CD4-positive, alpha-beta T cell treated with Interleukin-4 for 1 hour (primary cell): ENCODE measurements around the gene SORCS2.
"Not testable (repeated sequence)": the region's sequence is repeated elsewhere in the genome, so short reads cannot be mapped to it uniquely, and the experiment has no call there.

ENCODE experiments used
- DNase-seq, 2 donors: peaks; one replicate each; pipeline ENCODE4 v3.0.0-alpha.2; 2020 to 2022

Gene SORCS2

DNA sequence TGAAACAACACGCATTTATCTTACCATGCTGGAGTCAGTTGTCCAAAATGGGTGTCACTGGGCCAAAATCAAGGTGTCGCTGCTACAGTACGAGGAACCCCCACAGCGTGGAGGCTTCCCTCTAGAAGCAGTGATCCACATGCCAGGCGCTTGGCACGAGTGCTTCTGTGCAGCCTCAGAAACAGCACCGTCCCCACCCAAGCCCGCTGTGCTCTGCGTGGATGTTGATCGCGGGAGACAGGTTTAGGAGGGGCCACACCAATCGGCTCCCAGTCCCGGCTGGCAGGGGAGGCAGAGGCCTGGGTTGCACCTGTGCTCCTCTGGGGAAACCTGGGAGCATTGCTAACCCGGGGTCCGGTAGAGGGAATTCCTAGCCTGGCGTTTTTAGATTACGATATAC, 407.9 kb downstream of the SORCS2 start:
- DNase-seq = no peak

DNA sequence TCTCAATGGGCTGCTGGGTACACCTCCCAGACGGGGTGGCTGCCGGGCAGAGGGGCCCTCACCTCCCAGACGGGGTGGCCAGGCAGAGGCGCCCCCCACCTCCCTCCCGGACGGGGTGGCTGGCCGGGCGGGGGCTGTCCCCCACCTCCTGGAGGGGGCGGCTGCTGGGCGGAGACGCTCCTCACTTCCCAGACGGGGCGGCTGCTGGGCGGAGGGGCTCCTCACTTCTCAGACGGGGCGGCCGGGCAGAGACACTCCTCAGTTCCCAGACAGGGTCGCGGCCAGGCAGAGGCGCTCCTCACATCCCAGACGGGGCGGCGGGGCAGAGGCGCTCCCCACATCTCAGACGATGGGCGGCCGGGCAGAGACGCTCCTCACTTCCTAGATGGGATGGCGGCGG, 409.8 kb downstream of the SORCS2 start:
- DNase-seq = not testable (repeated sequence)

DNA sequence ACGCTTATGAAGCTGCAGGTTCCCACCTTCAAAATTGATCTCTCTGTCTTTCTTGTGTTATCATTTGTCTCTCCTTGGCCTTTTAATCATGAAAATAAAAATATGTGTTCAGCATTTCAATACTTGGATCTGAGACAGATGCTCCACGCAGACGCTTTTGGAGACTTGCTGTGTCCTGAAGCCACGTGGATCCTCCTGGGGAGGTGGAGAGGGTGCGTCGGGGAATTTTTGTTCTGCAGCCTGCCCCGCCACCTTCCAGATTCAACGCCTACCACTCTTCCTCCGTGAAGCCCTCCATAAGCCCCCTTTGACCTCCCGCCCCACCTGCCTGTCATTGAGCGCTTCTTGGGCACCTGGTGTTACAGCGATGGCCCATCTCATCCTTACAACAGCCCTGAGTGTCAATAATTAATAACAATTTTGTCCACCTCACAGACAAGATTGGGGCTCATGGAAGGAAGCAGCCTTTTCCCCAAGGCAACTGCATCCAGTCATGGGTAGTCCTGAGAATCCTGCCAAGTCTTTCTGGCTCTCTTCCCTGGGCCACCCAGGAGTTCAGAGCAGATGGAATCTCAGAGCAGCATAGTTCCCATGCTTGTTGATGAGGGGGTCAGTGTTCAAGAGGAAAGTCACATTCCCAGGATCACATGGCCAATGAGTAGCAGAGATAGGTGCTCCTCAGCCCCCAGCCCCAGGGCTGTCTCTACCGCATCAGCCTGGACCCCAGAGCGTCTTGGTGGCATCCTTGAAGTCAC, 415.0 kb downstream of the SORCS2 start:
- no peak for DNase-seq

DNA sequence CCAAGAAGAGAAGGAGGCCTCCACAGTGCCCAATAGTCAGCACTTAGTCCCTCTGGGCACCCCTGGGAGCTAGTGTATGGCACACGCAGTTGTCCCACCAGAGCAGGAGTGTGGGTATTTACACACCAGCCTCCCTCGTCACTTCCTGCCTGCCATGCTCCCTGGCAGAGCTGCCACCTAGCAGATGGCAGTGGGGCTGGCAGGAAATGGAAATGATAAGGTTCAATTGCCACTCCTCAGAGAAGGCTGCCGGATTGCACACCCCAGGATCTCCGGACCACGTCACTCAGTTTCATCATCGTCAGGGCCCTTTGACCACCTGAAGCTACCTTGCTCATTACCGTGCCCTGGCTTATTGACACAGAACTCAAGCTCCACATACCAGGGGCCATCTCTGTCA, 415.7 kb downstream of the SORCS2 start:
- no peak for DNase-seq

DNA sequence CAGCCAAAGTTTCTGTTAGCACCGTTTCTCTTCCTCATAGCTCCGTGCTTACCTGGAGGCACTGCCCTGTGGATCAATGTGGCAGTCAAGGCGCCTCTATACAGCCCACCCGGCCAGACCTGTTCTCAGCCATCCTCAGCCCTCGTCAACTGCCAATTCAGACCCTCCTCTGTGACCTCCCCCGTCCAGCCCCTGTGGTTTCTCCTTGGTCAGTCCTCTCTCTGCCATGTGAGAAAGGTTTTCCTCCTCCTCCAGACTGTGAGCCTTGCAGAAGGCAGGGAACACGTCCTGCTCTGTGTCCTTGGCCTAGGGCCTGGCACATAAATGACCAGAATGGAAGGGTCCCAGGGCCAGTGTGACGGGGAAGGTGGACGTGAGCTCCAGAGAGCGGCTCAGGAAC, 417.0 kb downstream of the SORCS2 start:
- DNase-seq = no peak

DNA sequence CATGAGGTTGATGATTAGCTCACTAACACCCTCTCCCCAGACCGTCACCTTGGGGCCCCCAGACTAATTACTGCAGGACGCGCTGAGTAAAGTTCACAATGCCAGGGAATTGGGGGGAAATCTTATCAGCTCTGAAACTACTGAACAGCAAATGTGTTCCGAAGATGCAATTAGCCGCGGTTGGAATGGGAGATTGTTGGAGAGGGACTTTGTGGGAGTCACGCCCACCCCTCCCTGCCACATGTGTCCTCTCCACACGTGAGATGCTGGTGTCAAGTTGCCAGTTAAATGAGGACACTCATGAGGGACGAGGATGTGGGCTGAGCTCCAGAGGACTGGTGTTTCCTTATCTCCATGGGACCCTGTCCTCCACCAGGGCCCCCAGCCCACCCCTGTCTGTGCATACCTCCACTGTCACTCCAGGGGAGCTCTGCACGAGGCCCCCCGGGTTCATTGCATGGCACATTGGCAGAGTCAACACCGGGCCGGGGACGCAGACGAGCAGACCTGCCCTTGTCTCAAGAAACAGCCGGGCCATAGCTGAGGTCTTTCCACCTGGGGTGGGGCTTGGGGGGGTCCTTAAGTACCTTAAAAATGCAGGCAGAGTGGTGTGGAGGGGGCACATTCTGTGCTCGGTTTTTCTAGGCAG, 417.8 kb downstream of the SORCS2 start:
- no peak for DNase-seq

DNA sequence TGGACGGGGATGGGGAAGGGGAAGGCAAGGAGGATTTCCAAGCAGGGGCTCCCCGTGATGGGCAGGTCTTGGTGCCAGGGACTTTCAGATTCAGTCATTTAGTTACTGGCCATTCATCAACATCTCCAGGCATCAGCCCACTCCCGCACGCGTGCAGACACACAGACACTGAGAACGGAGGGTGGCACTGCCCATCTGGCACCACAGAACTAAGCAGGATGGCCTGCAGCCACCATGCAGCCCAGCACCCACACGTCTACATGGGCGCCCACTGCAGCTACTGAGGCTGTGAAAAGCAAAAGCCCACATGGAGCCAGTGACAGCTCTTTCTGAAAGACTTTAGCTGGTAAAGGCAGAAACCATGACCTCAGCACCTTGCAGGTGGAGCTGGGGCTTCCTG, 418.5 kb downstream of the SORCS2 start:
- DNase-seq = no peak

DNA sequence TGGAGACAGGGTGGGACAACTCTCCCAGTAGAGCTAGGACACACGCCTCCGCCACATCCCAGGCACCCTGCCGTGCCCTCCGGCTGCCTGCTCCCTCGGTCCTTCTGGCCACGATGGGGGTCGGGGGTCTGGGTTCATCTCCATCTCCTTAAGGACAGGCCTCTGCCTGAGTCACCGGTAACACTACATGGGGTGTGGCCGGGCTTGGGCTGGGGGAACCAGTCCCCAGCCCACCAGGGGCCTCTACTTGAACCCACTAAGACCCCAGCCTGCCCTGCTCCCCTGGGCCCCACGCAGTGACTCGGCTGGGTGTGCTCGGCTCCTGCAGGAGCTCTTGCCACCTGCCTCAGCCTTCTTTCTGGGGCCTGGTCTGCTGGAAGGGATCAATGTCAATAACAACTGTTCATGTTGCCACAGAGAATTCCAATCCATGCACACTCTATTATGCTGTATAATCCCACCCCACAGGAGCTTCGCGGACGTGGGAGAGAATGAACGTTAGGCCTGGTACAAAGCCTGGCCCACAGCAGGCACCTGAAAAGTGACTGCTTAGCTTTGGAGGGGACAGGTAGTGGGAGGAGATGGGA, 420.1 kb downstream of the SORCS2 start:
- DNase-seq = no peak

DNA sequence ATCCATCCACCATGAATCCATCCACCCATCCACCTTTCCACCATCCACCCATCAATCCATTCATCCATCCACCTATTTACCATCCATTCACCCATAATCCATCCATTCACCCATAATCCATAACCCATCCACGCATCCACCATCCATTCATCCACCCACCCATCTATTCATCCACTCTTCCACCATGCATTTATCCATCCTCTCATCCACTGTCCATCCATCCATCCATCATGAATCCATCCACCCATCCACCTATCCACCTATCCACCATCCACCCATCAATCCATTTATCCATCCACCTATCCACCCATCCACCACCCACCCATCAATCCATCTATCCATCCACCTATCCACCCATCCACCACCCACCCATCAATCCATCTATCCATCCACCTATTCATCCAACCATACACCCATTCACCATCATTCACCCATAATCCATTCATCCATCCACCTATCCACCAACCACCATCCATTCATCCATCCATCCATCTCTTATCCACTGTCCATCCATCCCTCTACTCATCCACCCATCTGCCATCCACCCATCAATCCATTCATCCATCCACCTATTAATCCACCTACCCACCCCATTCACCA, 422.1 kb downstream of the SORCS2 start:
- no peak for DNase-seq

DNA sequence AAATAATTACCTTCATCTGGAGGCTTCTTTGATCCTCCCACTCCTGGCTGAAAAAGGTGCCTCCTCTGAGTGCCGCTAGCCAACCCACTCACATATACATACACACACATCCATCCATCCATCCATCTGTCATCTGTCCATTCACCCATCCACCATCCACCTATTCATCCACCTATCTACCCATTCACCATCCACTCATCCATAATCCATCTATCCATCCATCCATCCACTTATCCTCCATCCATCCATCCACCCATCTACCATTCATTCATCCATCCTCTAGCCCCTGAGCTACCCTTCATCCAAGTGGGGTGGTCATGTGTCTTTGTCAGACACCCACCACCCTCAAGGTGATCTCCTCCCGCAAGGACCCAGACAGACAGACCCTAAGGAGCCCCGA, 423.9 kb downstream of the SORCS2 start:
- no peak for DNase-seq

DNA sequence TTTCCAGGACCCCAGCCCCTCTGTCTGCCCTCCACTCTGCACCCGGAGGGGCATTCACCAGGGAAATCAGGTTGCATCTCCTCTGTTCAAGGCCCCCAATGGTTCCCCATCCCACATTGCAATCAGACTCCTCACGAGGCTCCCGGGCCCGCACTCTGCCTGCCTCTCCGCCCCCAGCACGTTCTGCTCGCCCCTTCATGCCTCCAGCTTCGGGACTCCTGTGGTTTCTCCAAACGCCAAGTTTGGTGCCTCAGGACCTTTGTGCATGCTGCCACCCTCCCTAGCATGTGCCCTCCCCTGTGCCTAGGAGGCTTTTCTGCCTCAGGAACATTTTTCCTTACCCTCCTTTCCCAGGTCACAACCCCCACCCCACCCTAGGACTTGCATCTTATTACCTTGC, 426.0 kb downstream of the SORCS2 start:
- DNase-seq = no peak

DNA sequence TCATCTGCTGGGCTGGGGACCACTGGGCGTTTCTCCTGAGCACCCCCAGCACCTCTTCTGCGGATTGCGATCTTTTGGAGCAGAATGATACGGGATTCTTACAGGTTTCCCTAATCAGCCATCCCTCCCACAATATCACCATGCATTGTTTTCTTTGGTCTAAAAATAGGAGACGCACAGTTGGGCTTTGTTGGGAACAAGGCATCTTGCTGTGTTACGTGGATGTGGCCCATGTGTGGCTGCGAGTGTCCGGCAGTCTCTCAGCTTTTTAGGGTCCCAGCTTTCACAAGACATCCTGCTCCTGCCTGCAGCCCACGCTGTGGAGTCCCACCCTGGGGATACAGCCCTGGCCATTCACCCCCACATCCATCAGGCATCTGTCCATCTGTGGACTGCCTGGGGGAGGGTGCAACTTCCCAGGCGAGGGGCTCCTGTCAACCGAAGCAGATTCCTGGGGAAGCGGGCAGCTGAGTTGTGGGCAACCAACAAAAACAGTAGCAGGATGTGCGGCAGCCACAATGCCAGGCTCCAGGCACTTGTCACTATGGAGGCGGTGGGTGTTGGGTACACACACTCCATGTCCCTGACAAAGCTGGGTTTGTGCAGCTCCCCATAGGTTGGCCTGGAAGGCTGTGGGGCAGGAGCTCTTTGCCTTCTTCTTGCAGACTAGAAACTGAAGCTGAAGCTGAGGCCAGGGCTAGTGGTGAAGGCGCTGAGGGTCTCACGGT, 427.9 kb downstream of the SORCS2 start:
- no peak for DNase-seq

DNA sequence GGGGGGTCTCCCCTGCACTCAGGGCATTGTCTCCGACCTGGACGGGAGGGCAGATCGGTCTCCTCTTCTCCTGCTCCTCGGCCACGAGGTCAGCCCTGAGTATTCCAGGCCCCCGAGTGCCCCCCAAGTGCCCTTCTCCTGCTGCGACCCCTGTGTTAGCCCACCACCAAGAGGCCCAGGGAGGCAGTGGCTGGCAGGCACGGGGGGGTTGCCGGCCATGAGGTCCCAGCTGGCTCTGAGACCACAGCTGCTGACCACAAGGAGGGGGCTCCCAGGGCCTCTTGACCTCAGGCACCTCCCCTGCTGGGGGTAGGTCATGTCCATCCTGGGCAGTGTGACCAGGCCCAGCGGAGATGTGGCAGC, 428.5 kb downstream of the SORCS2 start:
- DNase-seq = no peak

DNA sequence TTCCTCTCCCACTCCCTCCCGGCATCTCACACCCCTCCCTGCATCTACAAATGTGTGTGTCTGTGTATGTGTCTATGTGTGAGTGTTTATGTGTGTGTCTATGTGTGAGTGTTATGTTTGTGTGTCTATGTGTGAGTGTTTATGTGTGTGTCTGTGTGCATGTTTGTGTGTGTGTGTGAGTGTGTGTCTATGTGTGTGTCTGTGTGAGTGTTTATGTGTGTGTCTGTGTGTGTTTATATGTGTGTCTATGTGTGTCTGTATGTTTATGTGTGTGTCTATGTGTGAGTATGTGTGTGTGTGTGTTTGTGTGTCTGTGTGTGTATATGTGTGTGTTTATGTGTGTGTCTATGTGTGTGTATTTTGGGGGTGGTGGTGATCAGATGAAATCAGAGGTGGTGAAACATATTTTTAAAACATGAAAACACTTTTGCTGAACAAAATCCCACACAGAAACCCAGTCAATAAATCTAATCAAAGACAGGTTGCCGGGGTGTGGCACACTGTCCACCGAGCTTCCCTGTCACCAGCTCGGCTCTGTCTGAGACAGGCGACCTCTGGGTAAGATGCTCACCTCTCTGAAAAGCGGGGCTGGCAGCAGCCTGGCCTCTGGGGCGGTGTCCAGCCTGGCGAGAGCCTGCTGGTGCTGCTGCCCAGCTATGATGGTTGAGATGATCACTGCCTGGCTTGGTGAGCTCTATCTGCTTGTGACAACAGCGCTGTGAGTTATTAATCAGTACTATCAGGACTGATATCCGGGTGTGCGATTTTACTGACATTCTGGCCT, 429.1 kb downstream of the SORCS2 start:
- no peak for DNase-seq

DNA sequence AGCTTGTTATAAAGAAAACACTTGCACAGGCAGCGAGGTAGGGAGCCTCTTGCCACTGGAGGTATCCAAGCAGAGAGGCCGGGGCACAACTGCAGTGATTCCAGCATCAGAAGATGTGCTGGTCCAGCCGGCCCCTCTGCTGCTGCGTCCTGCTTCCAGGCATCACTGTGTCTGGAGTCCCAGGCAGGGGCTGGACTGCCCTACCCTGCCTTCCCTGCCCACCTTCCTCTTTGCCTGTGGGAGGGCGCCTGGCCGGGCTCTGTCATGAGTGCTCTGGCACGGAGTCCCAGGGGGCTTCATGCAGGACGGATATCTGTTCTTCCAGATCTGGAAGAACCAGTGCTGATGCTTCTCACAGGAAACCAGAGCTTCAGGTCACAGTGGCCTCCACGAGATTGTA, 430.0 kb downstream of the SORCS2 start:
- no peak for DNase-seq

DNA sequence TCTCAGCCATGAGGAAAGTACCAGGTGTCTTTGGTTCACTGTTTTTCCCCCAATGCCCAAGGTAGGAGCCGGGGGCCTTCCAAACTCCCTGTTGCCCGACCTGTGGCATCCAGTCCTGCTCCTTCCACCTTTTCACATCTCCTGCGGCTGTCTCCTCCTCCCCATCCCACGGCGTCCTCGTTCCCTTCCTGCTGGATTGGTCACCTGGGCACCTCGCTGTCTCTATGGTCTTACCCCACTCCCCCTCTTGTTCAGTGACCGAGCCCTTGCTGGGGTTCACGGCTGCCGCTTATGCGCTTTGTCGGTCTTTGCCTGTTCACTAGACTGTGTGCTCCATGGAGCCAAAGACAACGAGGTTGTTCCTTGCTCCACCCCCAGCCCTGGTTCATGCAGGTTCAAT, 431.1 kb downstream of the SORCS2 start:
- no peak for DNase-seq

DNA sequence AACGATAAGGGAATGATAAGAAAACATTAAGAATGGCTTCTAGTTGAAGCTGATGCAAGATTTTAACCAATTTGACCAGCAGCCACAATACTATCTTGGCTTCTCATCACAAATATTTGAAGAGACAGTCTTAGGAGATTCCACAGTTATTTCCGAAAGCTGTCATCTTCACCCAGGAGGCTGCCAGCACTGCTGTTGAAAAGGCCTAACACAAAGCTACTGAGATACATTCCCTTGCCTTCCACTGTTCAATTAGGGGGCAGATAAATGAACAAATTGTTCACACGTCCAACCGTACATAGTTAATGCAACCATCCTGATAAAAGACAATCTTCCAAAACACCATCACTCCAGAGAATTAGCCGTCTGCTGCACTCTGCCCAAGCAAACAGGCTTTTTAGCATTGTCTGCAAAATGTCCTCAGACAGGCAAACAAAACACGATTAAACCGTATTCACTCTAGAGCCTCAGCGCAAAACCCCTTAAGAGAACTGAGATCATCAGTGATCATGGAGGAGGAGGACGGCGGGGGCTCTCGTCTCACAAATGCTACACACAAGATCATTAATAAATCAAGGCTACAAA, 432.1 kb downstream of the SORCS2 start:
- DNase-seq = no peak

DNA sequence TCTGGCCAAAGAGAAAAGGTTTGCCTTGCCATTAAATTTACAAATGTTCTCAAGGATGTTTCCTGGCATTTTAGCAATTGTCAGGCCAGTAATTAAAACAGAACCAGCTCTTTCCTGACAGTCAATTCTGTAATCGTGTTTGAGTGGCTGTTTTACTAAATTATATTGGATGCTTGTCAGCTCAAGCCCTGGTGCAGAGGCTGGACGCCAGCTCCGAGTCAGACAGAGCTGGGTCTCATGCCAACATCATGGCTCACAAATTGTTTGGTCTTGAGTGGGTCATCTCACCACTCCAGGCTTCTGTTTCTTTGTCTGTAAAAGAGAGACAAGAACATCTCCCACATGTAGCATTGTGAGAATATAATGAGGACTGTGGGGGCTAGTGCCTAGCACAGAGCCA, 432.7 kb downstream of the SORCS2 start:
- DNase-seq = no peak

DNA sequence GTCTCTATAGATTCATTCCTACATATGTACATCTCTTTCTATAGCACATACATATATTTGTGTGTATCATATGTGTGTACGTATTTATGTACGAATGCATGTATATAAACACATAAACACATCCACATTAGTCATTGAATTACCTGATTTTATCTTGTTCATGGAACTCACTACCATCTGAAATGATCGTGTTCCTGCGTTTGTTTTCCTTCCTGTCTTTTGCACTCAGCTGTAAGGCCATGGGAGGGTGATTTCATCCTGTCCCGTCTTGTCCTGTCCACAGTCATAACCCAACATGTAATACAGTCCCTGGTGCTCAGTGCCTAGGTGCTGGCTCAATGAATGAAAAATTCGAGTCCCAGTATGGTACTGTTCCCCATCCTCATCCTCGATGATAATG, 434.2 kb downstream of the SORCS2 start:
- DNase-seq = no peak

DNA sequence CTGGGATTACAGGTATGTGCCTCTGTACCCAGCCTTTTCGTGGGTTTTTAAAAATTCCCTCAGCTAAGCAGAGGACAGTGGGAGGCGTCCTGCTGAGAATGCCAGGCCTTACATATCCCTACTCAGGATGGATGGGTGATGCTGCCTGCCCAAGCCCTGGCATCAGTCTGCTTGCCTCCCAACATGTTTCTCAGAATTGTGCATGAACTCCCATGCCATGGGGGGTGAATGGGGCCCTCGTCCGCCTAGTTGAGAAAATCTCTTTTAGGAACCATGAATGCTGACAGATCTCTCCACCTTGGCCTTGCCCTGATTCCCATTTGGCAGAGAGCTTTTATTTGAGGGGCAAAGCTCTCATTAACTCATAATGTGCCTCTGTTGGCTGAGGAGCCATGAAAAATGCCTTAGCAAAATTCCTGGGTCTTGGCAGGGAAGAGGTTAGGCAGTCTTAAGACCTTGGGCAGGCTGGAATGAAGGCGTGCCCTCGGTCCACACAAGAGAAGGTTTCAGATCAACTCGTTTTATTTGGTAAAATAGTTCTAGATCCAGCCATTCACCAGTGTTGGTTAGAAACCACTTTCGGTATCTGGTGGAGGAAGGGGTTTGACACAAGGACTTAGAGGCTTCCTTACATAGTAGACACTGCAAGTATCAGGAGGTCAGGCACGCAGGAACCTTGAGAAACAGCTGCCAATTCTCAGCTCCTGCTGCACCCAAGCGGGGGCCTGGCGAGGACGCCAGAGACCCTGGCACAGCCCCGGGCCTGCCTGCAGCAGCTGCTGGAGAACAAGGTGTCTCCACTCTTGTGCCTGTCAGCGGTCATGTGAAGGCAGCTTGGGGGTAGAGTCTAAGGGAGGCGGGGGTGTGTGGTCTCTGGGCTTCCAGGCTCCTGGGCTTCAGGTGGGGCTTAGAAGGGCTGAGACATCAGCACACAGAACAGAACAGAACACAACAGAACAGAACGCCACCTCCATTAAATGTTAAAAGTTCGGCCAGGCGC, 435.2 kb downstream of the SORCS2 start:
- DNase-seq = no peak

DNA sequence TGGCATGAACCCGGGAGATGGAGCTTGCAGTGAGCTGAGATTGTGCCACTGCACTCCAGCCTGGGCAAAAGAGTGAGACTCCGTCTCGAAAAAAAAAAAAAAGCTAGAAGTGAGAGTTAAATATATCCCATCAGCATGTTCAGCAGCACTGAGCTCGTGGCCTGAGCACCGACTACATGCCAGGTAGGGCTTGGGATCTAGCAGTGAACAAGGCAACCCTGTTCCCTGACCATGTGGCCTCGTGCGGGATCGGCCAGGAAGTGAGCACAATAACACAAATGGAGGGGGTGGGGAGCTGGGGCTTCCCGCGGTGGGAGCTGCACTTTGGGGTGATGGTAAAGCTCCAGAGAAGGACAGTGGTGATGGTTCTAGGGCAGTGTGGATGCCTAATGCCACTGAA, 436.1 kb downstream of the SORCS2 start:
- no peak for DNase-seq
